HepG2 (cell line): ENCODE results near the gene RBM12. TPM values are rescaled to one million over a fixed set of nuclear protein-coding genes. Genes with fewer than 3 reads are reported as not detected.

Experiments used
- CBX1 ChIP-seq: IDR thresholded peaks from one replicate; pipeline ENCODE4 v1.6.1; 2016; ENCODE audit warnings: antibody characterized with exemption, low read depth
- ELF4 ChIP-seq: sonication (generic); formaldehyde crosslinking; IDR thresholded peaks from 2 replicates; pipeline ENCODE4 v1.5.0; 2020; ENCODE audit warnings: missing genetic modification reagents, mild to moderate bottlenecking, moderate library complexity, borderline replicate concordance
- FOXA3 ChIP-seq: IDR thresholded peaks from 2 replicates; pipeline ENCODE4 v1.6.1; 2016; ENCODE audit warnings: missing genetic modification reagents, missing compliant biosample characterization
- KDM6A ChIP-seq: IDR thresholded peaks from 2 replicates; pipeline ENCODE4 v1.6.1; 2016; ENCODE audit warnings: low read depth
- KLF12 ChIP-seq: sonication (generic); formaldehyde crosslinking; IDR thresholded peaks from 2 replicates; pipeline ENCODE4 v1.4.0; 2020; ENCODE audit warnings: missing genetic modification reagents, borderline replicate concordance
- MEIS2 ChIP-seq: sonication (generic); formaldehyde crosslinking; IDR thresholded peaks from 2 replicates; pipeline ENCODE4 v1.9.0; 2021; ENCODE audit warnings: mild to moderate bottlenecking, missing genetic modification reagents
- RFX3 ChIP-seq: IDR thresholded peaks from 2 replicates; pipeline ENCODE4 v1.6.1; 2016; ENCODE audit warnings: missing biosample characterization, missing genetic modification reagents
- SP5 ChIP-seq: IDR thresholded peaks from 2 replicates; pipeline ENCODE4 v1.6.1; 2016; ENCODE audit warnings: low read depth, borderline replicate concordance
- TARDBP ChIP-seq: sonication (generic); formaldehyde crosslinking; IDR thresholded peaks from 2 replicates; pipeline ENCODE4 v1.8.0; 2022; ENCODE audit warnings: mild to moderate bottlenecking, missing genetic modification reagents
- TGIF2 ChIP-seq: IDR thresholded peaks from 2 replicates; pipeline ENCODE4 v1.6.1; 2016; ENCODE audit warnings: control low read depth, missing compliant biosample characterization
- ZNF101 ChIP-seq: sonication (generic); formaldehyde crosslinking; IDR thresholded peaks from 2 replicates; pipeline ENCODE4 v1.4.0; 2020; ENCODE audit warnings: mild to moderate bottlenecking, low read depth, missing genetic modification reagents, borderline replicate concordance
- ZNF446 ChIP-seq: sonication (generic); formaldehyde crosslinking; IDR thresholded peaks from 2 replicates; pipeline ENCODE4 v1.5.0; 2020; ENCODE audit warnings: mild to moderate bottlenecking, missing genetic modification reagents
- ZNF510 ChIP-seq: sonication (generic); formaldehyde crosslinking; IDR thresholded peaks from 2 replicates; pipeline ENCODE4 v1.4.0; 2020; ENCODE audit warnings: low read depth, mild to moderate bottlenecking, missing genetic modification reagents
- ZNF674 ChIP-seq: sonication (generic); formaldehyde crosslinking; IDR thresholded peaks from 2 replicates; pipeline ENCODE4 v1.5.0; 2020; ENCODE audit warnings: low read depth, mild to moderate bottlenecking, missing genetic modification reagents
- polyA plus RNA-seq, 8 experiments: library from polyadenylated mRNA; depleted of rRNA in 3 of 8; stranded (reverse) in 7 of 8; unstranded in 1 of 8; fragments of >200 nt; fragmentation: Illumina TruSeq in 4 of 8; extraction: Trizol in 4 of 8; gene quantifications; 2 replicates each; pipeline versions ENCODE4 v1.2.1 to v1.2.3, GENCODE V29; 2011 to 2016; ENCODE audit warnings: low read depth in 4 of 8, missing spikeins in 1 of 8, mixed read lengths in 1 of 8; ENCODE audit not compliant: insufficient read depth in 1 of 8
- total RNA-seq, 5 experiments: library from RNA; depleted of rRNA; stranded (reverse); fragments of >200 nt; fragmentation: Illumina TruSeq; extraction: Trizol; gene quantifications; 2 replicates each; pipeline ENCODE4 v1.2.3, GENCODE V29; 2016; ENCODE audit warnings: low read depth in 1 of 5
- TF ChIP-seq, protein P1 (sequence below): sonication (generic); formaldehyde crosslinking; IDR thresholded peaks from 2 replicates; pipeline ENCODE4 v1.4.0; 2020; ENCODE audit warnings: mild to moderate bottlenecking, missing genetic modification reagents
- TF ChIP-seq, protein P2 (sequence below): sonication (generic); formaldehyde crosslinking; IDR thresholded peaks from 2 replicates; pipeline ENCODE4 v1.5.1; 2020; ENCODE audit warnings: mild to moderate bottlenecking, missing genetic modification reagents, moderate library complexity
- TF ChIP-seq, protein P3 (sequence below), 2 experiments: sonication (generic) in 1 of 2; formaldehyde crosslinking in 1 of 2; IDR thresholded peaks; 2 replicates each; pipeline versions ENCODE4 v1.4.0 to v1.6.1; 2016 to 2020; ENCODE audit warnings: borderline replicate concordance in 1 of 2, low read depth in 1 of 2, mild to moderate bottlenecking in 1 of 2, missing genetic modification reagents in 1 of 2
- TF ChIP-seq, protein P4 (sequence below): sonication (generic); formaldehyde crosslinking; conservative IDR thresholded peaks from 2 replicates; pipeline ENCODE4 v1.8.1; 2023; ENCODE audit warnings: missing genetic modification reagents

Gene RBM12
- total and polyA plus RNA-seq, 2 of the 13 experiments (the other 11 are each of a cell fraction or from before 2014, with no cell fraction given), result 97.9 to 104 TPM

DNA sequence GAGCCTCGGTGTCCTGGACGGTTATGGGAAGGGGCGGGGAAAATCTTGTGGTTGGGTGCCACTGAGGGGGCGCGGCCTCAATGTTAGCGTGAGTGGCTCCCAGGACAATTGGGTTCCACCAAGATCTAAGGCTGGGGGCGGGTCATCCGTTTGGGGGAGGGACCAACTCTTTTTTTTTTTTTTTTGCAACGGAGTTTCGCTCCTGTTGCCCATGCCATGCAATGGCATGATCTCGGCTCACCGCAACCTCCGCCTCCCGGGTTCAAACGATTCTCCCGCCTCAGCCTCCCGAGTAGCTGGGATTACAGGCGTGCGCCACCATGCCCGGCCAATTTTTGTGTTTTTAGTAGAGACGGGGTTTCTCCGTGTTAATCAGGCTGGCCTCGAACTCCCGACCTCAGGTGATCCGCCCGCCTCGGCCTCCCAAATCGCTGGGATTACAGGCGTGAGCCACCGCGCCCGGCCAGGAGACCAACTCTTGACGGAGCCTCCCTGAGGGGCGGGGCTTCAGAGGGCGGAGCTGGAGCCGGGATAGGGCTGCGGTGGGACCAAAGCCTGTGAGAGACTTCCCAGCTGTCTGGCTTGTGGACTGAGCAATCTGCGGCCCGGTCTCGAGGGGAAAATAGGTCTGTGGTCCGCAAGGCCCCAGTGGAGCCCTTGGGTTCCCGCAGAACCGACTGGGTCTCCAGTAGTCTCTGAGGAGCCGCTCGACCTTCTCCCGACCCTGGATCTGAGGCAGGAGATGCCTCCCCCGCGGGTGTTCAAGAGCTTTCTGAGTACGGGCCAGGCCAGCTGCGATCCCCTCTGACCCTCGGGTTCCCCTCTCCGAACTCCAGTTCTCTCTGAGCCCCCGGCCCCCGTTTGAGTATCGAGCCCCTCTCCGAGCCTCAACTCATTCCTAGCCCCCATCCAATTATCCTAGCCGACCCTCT is 48.0 kb downstream of the RBM12 start (continued):
- TF ChIP-seq TARDBP (CRISPR knock-in tag), result peak; percentile 92
- TF ChIP-seq SP5 (CRISPR knock-in tag), result peak; percentile 83; the same call in 1 of the 2 replicates
- TF ChIP-seq, protein P1, sequence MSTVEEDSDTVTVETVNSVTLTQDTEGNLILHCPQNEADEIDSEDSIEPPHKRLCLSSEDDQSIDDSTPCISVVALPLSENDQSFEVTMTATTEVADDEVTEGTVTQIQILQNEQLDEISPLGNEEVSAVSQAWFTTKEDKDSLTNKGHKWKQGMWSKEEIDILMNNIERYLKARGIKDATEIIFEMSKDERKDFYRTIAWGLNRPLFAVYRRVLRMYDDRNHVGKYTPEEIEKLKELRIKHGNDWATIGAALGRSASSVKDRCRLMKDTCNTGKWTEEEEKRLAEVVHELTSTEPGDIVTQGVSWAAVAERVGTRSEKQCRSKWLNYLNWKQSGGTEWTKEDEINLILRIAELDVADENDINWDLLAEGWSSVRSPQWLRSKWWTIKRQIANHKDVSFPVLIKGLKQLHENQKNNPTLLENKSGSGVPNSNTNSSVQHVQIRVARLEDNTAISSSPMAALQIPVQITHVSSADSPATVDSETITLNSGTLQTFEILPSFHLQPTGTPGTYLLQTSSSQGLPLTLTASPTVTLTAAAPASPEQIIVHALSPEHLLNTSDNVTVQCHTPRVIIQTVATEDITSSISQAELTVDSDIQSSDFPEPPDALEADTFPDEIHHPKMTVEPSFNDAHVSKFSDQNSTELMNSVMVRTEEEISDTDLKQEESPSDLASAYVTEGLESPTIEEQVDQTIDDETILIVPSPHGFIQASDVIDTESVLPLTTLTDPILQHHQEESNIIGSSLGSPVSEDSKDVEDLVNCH (CRISPR knock-in tag), result 0 out of 2 replicates have a peak, but pooled peaks have one; percentile 39
- TF ChIP-seq ZNF446, result peak; percentile 83; the same call in 1 of the 2 replicates
- 0 out of 2 replicates have a peak, but pooled peaks have one; percentile 93 for TF ChIP-seq ZNF101 (CRISPR knock-in tag)
- TF ChIP-seq, protein P2, sequence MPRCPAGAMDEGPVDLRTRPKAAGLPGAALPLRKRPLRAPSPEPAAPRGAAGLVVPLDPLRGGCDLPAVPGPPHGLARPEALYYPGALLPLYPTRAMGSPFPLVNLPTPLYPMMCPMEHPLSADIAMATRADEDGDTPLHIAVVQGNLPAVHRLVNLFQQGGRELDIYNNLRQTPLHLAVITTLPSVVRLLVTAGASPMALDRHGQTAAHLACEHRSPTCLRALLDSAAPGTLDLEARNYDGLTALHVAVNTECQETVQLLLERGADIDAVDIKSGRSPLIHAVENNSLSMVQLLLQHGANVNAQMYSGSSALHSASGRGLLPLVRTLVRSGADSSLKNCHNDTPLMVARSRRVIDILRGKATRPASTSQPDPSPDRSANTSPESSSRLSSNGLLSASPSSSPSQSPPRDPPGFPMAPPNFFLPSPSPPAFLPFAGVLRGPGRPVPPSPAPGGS (CRISPR knock-in tag), result no peak; the same call in 1 of the 2 replicates
- no peak for TF ChIP-seq TGIF2
- TF ChIP-seq, protein P3, sequence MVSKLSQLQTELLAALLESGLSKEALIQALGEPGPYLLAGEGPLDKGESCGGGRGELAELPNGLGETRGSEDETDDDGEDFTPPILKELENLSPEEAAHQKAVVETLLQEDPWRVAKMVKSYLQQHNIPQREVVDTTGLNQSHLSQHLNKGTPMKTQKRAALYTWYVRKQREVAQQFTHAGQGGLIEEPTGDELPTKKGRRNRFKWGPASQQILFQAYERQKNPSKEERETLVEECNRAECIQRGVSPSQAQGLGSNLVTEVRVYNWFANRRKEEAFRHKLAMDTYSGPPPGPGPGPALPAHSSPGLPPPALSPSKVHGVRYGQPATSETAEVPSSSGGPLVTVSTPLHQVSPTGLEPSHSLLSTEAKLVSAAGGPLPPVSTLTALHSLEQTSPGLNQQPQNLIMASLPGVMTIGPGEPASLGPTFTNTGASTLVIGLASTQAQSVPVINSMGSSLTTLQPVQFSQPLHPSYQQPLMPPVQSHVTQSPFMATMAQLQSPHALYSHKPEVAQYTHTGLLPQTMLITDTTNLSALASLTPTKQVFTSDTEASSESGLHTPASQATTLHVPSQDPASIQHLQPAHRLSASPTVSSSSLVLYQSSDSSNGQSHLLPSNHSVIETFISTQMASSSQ (IDR thresholded peaks at IDR 0.05; ENCODE audit: low read depth), result no peak
- TF ChIP-seq, protein P3 (CRISPR knock-in tag; IDR thresholded peaks at IDR 0.05; ENCODE audit: borderline replicate concordance), result no peak
- TF ChIP-seq KLF12, result peak; percentile 93
- TF ChIP-seq CBX1, result peak; percentile 95
- no peak for TF ChIP-seq ELF4
- peak; percentile 60 for TF ChIP-seq FOXA3
- TF ChIP-seq ZNF510 (CRISPR knock-in tag), result peak; percentile 88; the same call in 1 of the 2 replicates
- TF ChIP-seq KDM6A, result no peak
- peak; percentile 57 for TF ChIP-seq MEIS2 (CRISPR knock-in tag)
- no peak for TF ChIP-seq RFX3 (CRISPR knock-in tag)
- 0 out of 2 replicates have a peak, but pooled peaks have one; percentile 30 for TF ChIP-seq ZNF674 (CRISPR knock-in tag)
- TF ChIP-seq, protein P4, sequence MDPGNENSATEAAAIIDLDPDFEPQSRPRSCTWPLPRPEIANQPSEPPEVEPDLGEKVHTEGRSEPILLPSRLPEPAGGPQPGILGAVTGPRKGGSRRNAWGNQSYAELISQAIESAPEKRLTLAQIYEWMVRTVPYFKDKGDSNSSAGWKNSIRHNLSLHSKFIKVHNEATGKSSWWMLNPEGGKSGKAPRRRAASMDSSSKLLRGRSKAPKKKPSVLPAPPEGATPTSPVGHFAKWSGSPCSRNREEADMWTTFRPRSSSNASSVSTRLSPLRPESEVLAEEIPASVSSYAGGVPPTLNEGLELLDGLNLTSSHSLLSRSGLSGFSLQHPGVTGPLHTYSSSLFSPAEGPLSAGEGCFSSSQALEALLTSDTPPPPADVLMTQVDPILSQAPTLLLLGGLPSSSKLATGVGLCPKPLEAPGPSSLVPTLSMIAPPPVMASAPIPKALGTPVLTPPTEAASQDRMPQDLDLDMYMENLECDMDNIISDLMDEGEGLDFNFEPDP (CRISPR knock-in tag), result no peak
